CD4-positive, alpha-beta T cell (primary cell): ENCODE results near the gene SLC25A33. TPM values are rescaled to one million over a fixed set of nuclear protein-coding genes. Genes with fewer than 3 reads are reported as not detected.
"Not testable (repeated sequence)": the region's sequence is repeated elsewhere in the genome, so short reads cannot be mapped to it uniquely, and the experiment has no call there.

ENCODE experiments used
- ATAC-seq: fragments of 200-7000 bp; cut with Tn5 transposase; one replicate; pipeline ENCODE4 v1.10.0; 2022; ENCODE audit warnings: mild to moderate bottlenecking; ENCODE audit not compliant: poor library complexity
- CTCF ChIA-PET: fragments of 350-600 bp; sonication (Branson Sonifier 250); formaldehyde crosslinking; loops from one replicate; lab custom pipeline; 2021; ENCODE audit warnings: antibody characterized with exemption, inconsistent platforms; lab: Charles Lee
- POLR2A ChIA-PET: fragments of 350-600 bp; sonication (Branson Sonifier 250); formaldehyde crosslinking; loops from one replicate; lab custom pipeline; 2021; ENCODE audit warnings: antibody characterized with exemption, inconsistent platforms; lab: Charles Lee
- DNase-seq, 14 experiments: peaks; one replicate each; pipeline ENCODE4 v3.0.0-alpha.2; 2013 to 2020; ENCODE audit warnings: mixed read lengths in 2 of 14
- H3K27ac ChIP-seq, 2 donors: one replicate each; pipeline versions ENCODE4 v1.5.1 to v1.7.0; 2013; ENCODE audit warnings: low read length in 2 of 2, low read depth in 1 of 2, mild to moderate bottlenecking in 1 of 2
- H3K27me3 ChIP-seq, 2 experiments: 1 replicate in 1 of 2; 2 replicates in 1 of 2; pipeline versions ENCODE4 v1.6.1 to v1.7.0; 2013; ENCODE audit warnings: low read length in 2 of 2, control low read depth in 1 of 2, mild to moderate bottlenecking in 1 of 2, moderate library complexity in 1 of 2; ENCODE audit not compliant: insufficient read depth in 2 of 2, control insufficient read depth in 1 of 2
- H3K36me3 ChIP-seq: one replicate; pipeline ENCODE4 v1.6.1; 2013; ENCODE audit warnings: low read length, control low read depth; ENCODE audit not compliant: insufficient read depth
- H3K4me1 ChIP-seq: one replicate; pipeline ENCODE4 v1.6.1; 2013; ENCODE audit warnings: low read length, control low read depth; ENCODE audit not compliant: insufficient read depth
- H3K4me3 ChIP-seq: one replicate; pipeline ENCODE4 v1.5.1; 2013; ENCODE audit warnings: mild to moderate bottlenecking, low read length, moderate library complexity
- H3K9me3 ChIP-seq, 2 experiments: 1 replicate in 1 of 2; 2 replicates in 1 of 2; pipeline versions ENCODE4 v1.6.1 to v1.7.0; 2013; ENCODE audit warnings: low read length in 2 of 2, mild to moderate bottlenecking in 2 of 2, control low read depth in 1 of 2, moderate library complexity in 1 of 2; ENCODE audit not compliant: control insufficient read depth in 1 of 2, insufficient read depth in 1 of 2
- H3K27ac Mint-ChIP-seq: one replicate; pipeline ENCODE4 v1.8.0; 2020; ENCODE audit warnings: mixed read lengths
- H3K27me3 Mint-ChIP-seq: one replicate; pipeline ENCODE4 v1.8.0; 2021; ENCODE audit warnings: mixed read lengths
- H3K36me3 Mint-ChIP-seq: one replicate; pipeline ENCODE4 v1.8.0; 2021; ENCODE audit warnings: low read depth, mixed read lengths
- H3K4me1 Mint-ChIP-seq: one replicate; pipeline ENCODE4 v1.8.0; 2021; ENCODE audit warnings: low read depth, mixed read lengths
- H3K4me3 Mint-ChIP-seq: one replicate; pipeline ENCODE4 v1.8.0; 2020; ENCODE audit warnings: mild to moderate bottlenecking, mixed read lengths
- H3K9me3 Mint-ChIP-seq: one replicate; pipeline ENCODE4 v1.8.0; 2020; ENCODE audit warnings: mixed read lengths
- intact Hi-C, 2 experiments: fragments of 100-400 bp; cut with DNase I in 1 of 2; cut with micrococcal nuclease in 1 of 2; formaldehyde crosslinking; loops; one replicate each; pipeline versions ENCODE4 v1.15.1 to v1.9.0; 2023 to 2025; cut with DNase I, micrococcal nuclease
- total RNA-seq, 174 experiments: library from RNA in 2 of 174; stranded (reverse) in 2 of 174; gene quantifications; one replicate each; pipeline ENCODE4 v1.2.3 and lab custom pipeline; 2021 to 2026
- TF ChIP-seq, protein P1 (sequence below): fragments of 200-600 bp; IDR thresholded peaks from one replicate; pipeline ENCODE4 v1.8.0; 2022; ENCODE audit warnings: antibody characterized with exemption, mild to moderate bottlenecking

The SLC25A33 gene
- total RNA-seq, 2 experiments from 2014 or later: 5.9 to 6.6 TPM

DNA sequence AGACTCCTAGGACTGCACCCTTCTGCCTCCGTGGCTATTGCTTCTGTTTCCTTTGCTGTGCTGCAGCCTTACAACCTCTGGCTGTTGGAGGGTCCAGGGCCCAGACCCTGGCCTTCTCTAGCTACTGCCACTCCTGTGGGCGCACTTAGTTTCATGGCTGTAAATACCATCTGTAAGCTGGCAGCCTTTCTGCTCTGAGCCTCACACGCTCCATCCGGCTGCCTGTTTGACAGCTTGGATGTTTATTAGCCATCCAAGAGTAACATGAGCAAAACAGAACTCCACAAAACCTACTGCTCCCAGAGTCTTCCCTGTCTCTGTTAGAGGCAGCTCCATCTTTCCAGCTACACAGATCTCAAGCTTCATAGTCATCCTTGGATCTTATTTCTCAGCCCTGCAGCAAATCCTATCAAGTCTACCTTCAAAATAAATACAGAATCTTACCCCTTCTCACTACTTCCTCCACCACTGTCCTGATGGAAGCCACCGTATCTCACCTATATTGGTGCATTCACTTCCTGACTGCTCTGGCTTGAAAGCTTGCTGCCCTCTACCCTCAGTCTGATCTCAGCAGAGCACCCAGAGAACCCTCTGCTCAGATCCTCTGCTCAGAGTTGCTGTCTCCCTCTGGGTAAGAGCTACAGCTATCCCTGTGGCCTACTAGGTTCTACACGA, 19.1 kb downstream of the SLC25A33 start:
- peaks cover 41% of the 10 kb centered on the region for H3K4me1 Mint-ChIP-seq
- H3K4me1 ChIP-seq: peaks cover 22% of the 10 kb centered on the region
- DNase-seq (peak in 3 of 14 experiments; percentile 23 to 29 (median 26)), ATAC-seq (peak; percentile 35)
- intact Hi-C loops: no loop called here
- CTCF ChIA-PET: no interaction called here
- POLR2A ChIA-PET: interaction anchor here (1.4 kb wide), 1 partner anchor 19 kb away, joined by 6 read pairs; the partner anchor contains the start of gene SLC25A33
- H3K27me3 Mint-ChIP-seq: no peaks in the 10 kb centered on the region
- H3K36me3 ChIP-seq: peaks cover 18% of the 10 kb centered on the region
- no peaks in the 10 kb centered on the region for H3K9me3 Mint-ChIP-seq
- no peaks in the 10 kb centered on the region for H3K9me3 ChIP-seq
- H3K27ac ChIP-seq: no peak overlapping the region
- H3K4me3 Mint-ChIP-seq: peak overlapping the region; percentile 12
- no peak overlapping the region for H3K4me3 ChIP-seq
- H3K27me3 ChIP-seq: no peaks in the 10 kb centered on the region
- TF ChIP-seq, protein P1, sequence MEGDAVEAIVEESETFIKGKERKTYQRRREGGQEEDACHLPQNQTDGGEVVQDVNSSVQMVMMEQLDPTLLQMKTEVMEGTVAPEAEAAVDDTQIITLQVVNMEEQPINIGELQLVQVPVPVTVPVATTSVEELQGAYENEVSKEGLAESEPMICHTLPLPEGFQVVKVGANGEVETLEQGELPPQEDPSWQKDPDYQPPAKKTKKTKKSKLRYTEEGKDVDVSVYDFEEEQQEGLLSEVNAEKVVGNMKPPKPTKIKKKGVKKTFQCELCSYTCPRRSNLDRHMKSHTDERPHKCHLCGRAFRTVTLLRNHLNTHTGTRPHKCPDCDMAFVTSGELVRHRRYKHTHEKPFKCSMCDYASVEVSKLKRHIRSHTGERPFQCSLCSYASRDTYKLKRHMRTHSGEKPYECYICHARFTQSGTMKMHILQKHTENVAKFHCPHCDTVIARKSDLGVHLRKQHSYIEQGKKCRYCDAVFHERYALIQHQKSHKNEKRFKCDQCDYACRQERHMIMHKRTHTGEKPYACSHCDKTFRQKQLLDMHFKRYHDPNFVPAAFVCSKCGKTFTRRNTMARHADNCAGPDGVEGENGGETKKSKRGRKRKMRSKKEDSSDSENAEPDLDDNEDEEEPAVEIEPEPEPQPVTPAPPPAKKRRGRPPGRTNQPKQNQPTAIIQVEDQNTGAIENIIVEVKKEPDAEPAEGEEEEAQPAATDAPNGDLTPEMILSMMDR: no peak
- H3K27ac Mint-ChIP-seq: peak overlapping the region; percentile 63
- peaks cover 55% of the 10 kb centered on the region for H3K36me3 Mint-ChIP-seq

DNA sequence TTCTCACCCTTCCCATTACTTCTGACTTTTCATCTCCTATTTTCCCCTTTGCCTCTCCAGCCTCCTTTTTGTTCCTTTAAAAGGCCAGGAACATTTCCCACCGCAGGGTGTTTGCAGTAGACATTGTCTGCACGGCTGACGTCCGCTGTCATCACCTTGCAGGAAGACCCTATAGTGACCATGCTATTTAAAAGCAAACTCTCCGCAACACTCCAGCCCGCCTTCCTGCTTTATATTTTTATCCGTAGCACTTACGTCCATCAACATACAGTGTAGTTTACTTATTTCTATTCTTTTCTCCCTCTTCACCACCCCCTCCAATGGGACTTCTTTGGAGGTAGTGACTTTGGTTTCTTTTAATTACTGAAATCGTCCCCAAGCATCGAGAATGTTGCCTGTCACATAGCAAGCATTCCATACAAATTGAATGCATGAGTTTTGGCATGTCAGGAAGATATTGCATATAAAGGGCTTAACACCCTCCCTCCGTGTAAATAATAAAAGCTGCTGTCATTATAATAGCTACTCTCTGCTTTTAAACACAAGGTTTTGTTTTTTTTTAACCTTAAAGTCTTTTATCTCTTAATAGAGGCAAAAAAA, 19.8 kb downstream of the SLC25A33 start:
- Mint-ChIP-seq H3K9me3 (no peaks in the 10 kb centered on the region), H3K4me1 (peaks cover 41% of the 10 kb centered on the region), H3K27me3 (no peaks in the 10 kb centered on the region), H3K4me3 (peak overlapping the region; percentile 39), H3K36me3 (peaks cover 53% of the 10 kb centered on the region), H3K27ac (peak overlapping the region; percentile 63)
- DNase-seq: no peak
- CTCF ChIA-PET: interaction anchor here (0.6 to 0.9 kb wide), 2 partner anchors 14 to 20 kb away, joined by 3 read pairs; partner anchors contain the start of gene SLC25A33
- Histone ChIP-seq H3K9me3 (no peaks in the 10 kb centered on the region), H3K27ac (peak overlapping the region in 1 of 2 donors; percentile 46), H3K4me1 (peaks cover 22% of the 10 kb centered on the region), H3K36me3 (peaks cover 18% of the 10 kb centered on the region), H3K27me3 (no peaks in the 10 kb centered on the region), H3K4me3 (no peak overlapping the region)
- intact Hi-C loops: no loop called here
- POLR2A ChIA-PET: interaction anchor here (1.3 to 1.4 kb wide), 2 partner anchors 20 to 158 kb away, joined by 3 to 6 read pairs; partner anchors contain the start of gene SLC25A33
- TF ChIP-seq, protein P1: no peak
- ATAC-seq: no peak

DNA sequence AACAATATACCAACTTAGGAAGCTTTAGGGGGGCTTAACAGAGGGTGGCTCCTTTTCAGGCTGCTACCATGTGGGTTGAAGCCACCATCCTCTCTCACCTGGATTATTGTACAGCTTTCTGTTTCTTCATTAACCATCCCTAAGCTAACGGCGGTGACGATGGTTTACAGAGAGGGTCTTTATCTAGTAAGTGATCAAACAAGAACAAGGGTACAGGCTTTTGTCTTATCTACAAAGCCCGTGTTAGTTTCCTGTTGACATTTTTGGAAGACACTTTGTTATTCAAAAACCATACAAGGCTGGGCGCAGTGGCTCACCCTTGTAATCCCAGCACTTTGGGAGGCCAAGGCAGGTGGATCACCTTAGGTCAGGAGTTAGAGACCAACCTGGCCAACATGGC, 20.4 kb downstream of the SLC25A33 start:
- TF ChIP-seq, protein P1: no peak
- Mint-ChIP-seq H3K27ac (peak overlapping the region; percentile 63), H3K9me3 (no peaks in the 10 kb centered on the region), H3K4me3 (peak overlapping the region; percentile 39), H3K27me3 (no peaks in the 10 kb centered on the region), H3K4me1 (peaks cover 41% of the 10 kb centered on the region), H3K36me3 (peaks cover 51% of the 10 kb centered on the region)
- Histone ChIP-seq H3K27ac (peak overlapping the region in 1 of 2 donors; percentile 46), H3K36me3 (peaks cover 16% of the 10 kb centered on the region), H3K27me3 (no peaks in the 10 kb centered on the region), H3K4me3 (no peak overlapping the region), H3K9me3 (no peaks in the 10 kb centered on the region), H3K4me1 (peaks cover 22% of the 10 kb centered on the region)
- ChIA-PET CTCF (interaction anchor here (0.9 kb wide), 1 partner anchor 14 kb away, joined by 3 read pairs; no protein-coding TSS in a partner anchor), POLR2A (interaction anchor here (1.3 to 1.4 kb wide), 2 partner anchors 20 to 158 kb away, joined by 3 to 6 read pairs; partner anchors contain the start of gene SLC25A33)
- intact Hi-C loops: loop anchor here in 1 of 2 experiments (5.0 kb wide), 1 partner anchor 247 kb away; no protein-coding TSS in a partner anchor
- DNase-seq (peak in 5 of 14 experiments; percentile 4 to 47 (median 31)), ATAC-seq (peak; percentile 60)

DNA sequence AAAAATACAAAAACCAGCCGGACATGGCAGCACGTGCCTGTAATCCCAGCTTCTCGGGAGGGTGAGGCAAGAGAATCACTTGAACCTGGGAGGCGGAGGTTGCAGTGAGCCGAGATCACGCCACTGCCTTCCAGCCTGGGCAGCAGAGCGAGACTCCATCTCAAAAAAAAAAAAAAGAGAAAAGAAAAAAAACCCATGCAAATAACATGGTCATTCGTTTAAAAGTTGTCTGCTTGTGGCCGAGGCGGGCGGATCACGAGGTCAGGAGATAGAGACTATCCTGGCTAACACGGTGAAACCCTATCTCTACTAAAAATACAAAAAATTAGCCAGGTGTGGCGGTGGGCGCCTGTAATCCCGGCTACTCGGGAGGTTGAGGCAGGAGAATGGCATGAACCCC, 20.8 kb downstream of the SLC25A33 start:
- H3K27ac Mint-ChIP-seq: peak overlapping the region; percentile 63
- Histone ChIP-seq H3K4me1 (peaks cover 22% of the 10 kb centered on the region), H3K27ac (peak overlapping the region in 1 of 2 donors; percentile 46), H3K36me3 (peaks cover 14% of the 10 kb centered on the region)
- POLR2A ChIA-PET: interaction anchor here (1.3 kb wide), 1 partner anchor 157 kb away, joined by 3 read pairs; no protein-coding TSS in a partner anchor
- not testable (repeated sequence) for H3K27me3 Mint-ChIP-seq, H3K27me3 ChIP-seq, H3K4me3 Mint-ChIP-seq, ATAC-seq, DNase-seq, H3K9me3 Mint-ChIP-seq, H3K9me3 ChIP-seq, H3K4me3 ChIP-seq
- H3K4me1 Mint-ChIP-seq: peaks cover 41% of the 10 kb centered on the region
- peaks cover 47% of the 10 kb centered on the region for H3K36me3 Mint-ChIP-seq
- intact Hi-C loops: loop anchor here in 1 of 2 experiments (5.0 kb wide), 1 partner anchor 248 kb away; no protein-coding TSS in a partner anchor
- CTCF ChIA-PET: interaction anchor here (0.9 kb wide), 1 partner anchor 13 kb away, joined by 3 read pairs; no protein-coding TSS in a partner anchor
